ENCODE results near the gene TCP11L2.

Gene TCP11L2

GRCh38 chr12:106387848-106388377, 85.4 kb downstream of the TCP11L2 start:
- peaks cover 16% of the 10 kb centered on the region; the same call in 1 of the 2 replicates for H3K36me3 ChIP-seq (ENCODE audit: insufficient read depth, low read length)
- no peaks in the 10 kb centered on the region for H3K9me3 ChIP-seq (ENCODE audit: insufficient read depth, low read depth, low read length)
- no peak for TF ChIP-seq CTCF (conservative IDR thresholded peaks at IDR 0.05; ENCODE audit: low read length)
- TF ChIP-seq EZH2phosphoT487 (IDR thresholded peaks at IDR 0.05; ENCODE audit: borderline replicate concordance) = no peak
- H3K4me3 ChIP-seq (ENCODE audit: low read length, poor library complexity, severe bottlenecking) = no peak overlapping the region
- H2AFZ ChIP-seq (ENCODE audit: low read length) = no peak overlapping the region
- H3K79me2 ChIP-seq (ENCODE audit: insufficient read depth, low read length) = no peaks in the 10 kb centered on the region
- H4K20me1 ChIP-seq (ENCODE audit: insufficient read depth, low read length, poor library complexity, severe bottlenecking) = no peaks in the 10 kb centered on the region
- no peaks in the 10 kb centered on the region for H3F3A ChIP-seq (ENCODE audit: low read depth)
- H3K27me3 ChIP-seq (ENCODE audit: insufficient read depth, low read length, poor library complexity, severe bottlenecking) = no peaks in the 10 kb centered on the region
- H3K4me2 ChIP-seq (ENCODE audit: low read depth, low read length, poor library complexity, severe bottlenecking) = no peak overlapping the region
- H3K4me1 ChIP-seq (ENCODE audit: insufficient read depth, low read length, poor library complexity, severe bottlenecking) = no peaks in the 10 kb centered on the region
- no peak overlapping the region for H3K9ac ChIP-seq (ENCODE audit: low read depth, low read length, poor library complexity, severe bottlenecking)
- H3K9me2 ChIP-seq (replicated peaks; ENCODE audit: low read depth, low read length) = no peaks in the 10 kb centered on the region

GRCh38 chr12:106389151-106389550, 86.6 kb downstream of the TCP11L2 start:
- H3K9ac ChIP-seq (ENCODE audit: low read depth, low read length, poor library complexity, severe bottlenecking) = no peak overlapping the region
- H3K79me2 ChIP-seq (ENCODE audit: insufficient read depth, low read length) = no peaks in the 10 kb centered on the region
- no peak overlapping the region for H3K4me2 ChIP-seq (ENCODE audit: low read depth, low read length, poor library complexity, severe bottlenecking)
- H3K27me3 ChIP-seq (ENCODE audit: insufficient read depth, low read length, poor library complexity, severe bottlenecking) = no peaks in the 10 kb centered on the region
- no peaks in the 10 kb centered on the region for H3K9me2 ChIP-seq (replicated peaks; ENCODE audit: low read depth, low read length)
- H3K4me1 ChIP-seq (ENCODE audit: insufficient read depth, low read length, poor library complexity, severe bottlenecking) = no peaks in the 10 kb centered on the region
- H3F3A ChIP-seq (ENCODE audit: low read depth) = no peaks in the 10 kb centered on the region
- H3K4me3 ChIP-seq (ENCODE audit: low read length, poor library complexity, severe bottlenecking) = no peak overlapping the region
- TF ChIP-seq EZH2phosphoT487 (IDR thresholded peaks at IDR 0.05; ENCODE audit: borderline replicate concordance) (no peak), CTCF (conservative IDR thresholded peaks at IDR 0.05; ENCODE audit: low read length) (no peak)
- H4K20me1 ChIP-seq (ENCODE audit: insufficient read depth, low read length, poor library complexity, severe bottlenecking) = no peaks in the 10 kb centered on the region
- no peak overlapping the region for H2AFZ ChIP-seq (ENCODE audit: low read length)
- peaks cover 19% of the 10 kb centered on the region; the same call in 1 of the 2 replicates for H3K36me3 ChIP-seq (ENCODE audit: insufficient read depth, low read length)
- no peaks in the 10 kb centered on the region for H3K9me3 ChIP-seq (ENCODE audit: insufficient read depth, low read depth, low read length)

GRCh38 chr12:106392759-106393158, 90.2 kb downstream of the TCP11L2 start:
- TF ChIP-seq EZH2phosphoT487 (IDR thresholded peaks at IDR 0.05; ENCODE audit: borderline replicate concordance) (no peak), CTCF (conservative IDR thresholded peaks at IDR 0.05; ENCODE audit: low read length) (no peak)
- no peak overlapping the region for H3K4me3 ChIP-seq (ENCODE audit: low read length, poor library complexity, severe bottlenecking)
- no peaks in the 10 kb centered on the region for H3K4me1 ChIP-seq (ENCODE audit: insufficient read depth, low read length, poor library complexity, severe bottlenecking)
- no peaks in the 10 kb centered on the region for H3F3A ChIP-seq (ENCODE audit: low read depth)
- H3K9me2 ChIP-seq (replicated peaks; ENCODE audit: low read depth, low read length) = no peaks in the 10 kb centered on the region
- peaks cover 40% of the 10 kb centered on the region; the same call in 1 of the 2 replicates for H3K36me3 ChIP-seq (ENCODE audit: insufficient read depth, low read length)
- no peak overlapping the region for H3K4me2 ChIP-seq (ENCODE audit: low read depth, low read length, poor library complexity, severe bottlenecking)
- H3K27me3 ChIP-seq (ENCODE audit: insufficient read depth, low read length, poor library complexity, severe bottlenecking) = no peaks in the 10 kb centered on the region
- H4K20me1 ChIP-seq (ENCODE audit: insufficient read depth, low read length, poor library complexity, severe bottlenecking) = no peaks in the 10 kb centered on the region
- no peak overlapping the region for H3K9ac ChIP-seq (ENCODE audit: low read depth, low read length, poor library complexity, severe bottlenecking)
- no peaks in the 10 kb centered on the region for H3K9me3 ChIP-seq (ENCODE audit: insufficient read depth, low read depth, low read length)
- H3K79me2 ChIP-seq (ENCODE audit: insufficient read depth, low read length) = no peaks in the 10 kb centered on the region
- no peak overlapping the region for H2AFZ ChIP-seq (ENCODE audit: low read length)

Data from Loucy (cell line).